Stomach (tissue), 9 donors: ENCODE data around the gene CDK12. TPM values are rescaled to one million over a fixed set of nuclear protein-coding genes. Genes with fewer than 3 reads are reported as not detected.

Source experiments
- DNase-seq, 2 donors: peaks; one replicate each; pipeline versions ENCODE4 v3.0.0 to v3.0.0-alpha.2; 2013 to 2019
- H3K27ac ChIP-seq, 5 donors: fragments of 200-600 bp in 4 of 5; sonication (generic) in 4 of 5; one replicate each; pipeline ENCODE4 v1.5.1; 2013 to 2019; ENCODE audit warnings: mild to moderate bottlenecking in 1 of 5, moderate library complexity in 1 of 5
- H3K27me3 ChIP-seq, 3 donors: fragments of 200-600 bp; sonication (generic); one replicate each; pipeline ENCODE4 v1.5.1; 2017 to 2019; ENCODE audit warnings: mixed run types in 1 of 3
- H3K36me3 ChIP-seq, 4 donors: fragments of 200-600 bp; sonication (generic); 1 replicate in 3 of 4; 2 replicates in 1 of 4; pipeline ENCODE4 v1.5.1; 2016 to 2019
- H3K4me1 ChIP-seq, 4 donors: fragments of 200-600 bp; sonication (generic); one replicate each; pipeline ENCODE4 v1.5.1; 2016 to 2019
- H3K4me3 ChIP-seq, 4 donors: fragments of 200-600 bp; sonication (generic) in 3 of 4; one replicate each; pipeline ENCODE4 v1.5.1; 2016 to 2019; ENCODE audit warnings: mild to moderate bottlenecking in 1 of 4
- H3K9me3 ChIP-seq, 4 donors: fragments of 200-600 bp; sonication (generic); one replicate each; pipeline ENCODE4 v1.5.1; 2016 to 2019
- CTCF ChIP-seq, 7 experiments: fragments of 450-650 bp in 4 of 7; fragments of 200-600 bp in 3 of 7; sonication (generic) in 3 of 7; IDR thresholded peaks; one replicate each; pipeline ENCODE4 v1.5.1; 2016 to 2019; ENCODE audit warnings: antibody characterized with exemption in 7 of 7, control low read depth in 2 of 7, mild to moderate bottlenecking in 1 of 7
- EP300 ChIP-seq: sonication (generic); formaldehyde crosslinking; IDR thresholded peaks from one replicate; pipeline ENCODE4 v1.6.1; 2017; ENCODE audit warnings: antibody characterized with exemption
- POLR2A ChIP-seq, 4 donors: fragments of 450-650 bp; IDR thresholded peaks; one replicate each; pipeline ENCODE4 v1.6.1; 2016; ENCODE audit warnings: antibody characterized with exemption in 4 of 4, control low read depth in 2 of 4, mild to moderate bottlenecking in 1 of 4, moderate library complexity in 1 of 4
- POLR2AphosphoS5 ChIP-seq, 3 donors: sonication (generic); formaldehyde crosslinking; IDR thresholded peaks; one replicate each; pipeline ENCODE4 v1.6.1; 2016; ENCODE audit warnings: antibody characterized with exemption in 3 of 3
- WGBS, 5 donors: extraction: QIAGEN DNeasy Blood & Tissue Kit in 3 of 5; methylation state at CpG; one replicate each; pipeline versions ENCODE4 v1.1.5 to v1.1.7; 2013 to 2018; 5-methylcytosine and 5-hydroxymethylcytosine counted together
- intact Hi-C: fragments of 100-400 bp; cut with DNase I; formaldehyde crosslinking; loops from one replicate; pipeline ENCODE4 v1.15.1; 2023; ENCODE audit warnings: low total_unique reads
- polyA plus RNA-seq, 3 donors: library from polyadenylated mRNA; stranded (reverse); fragments of 200-250 nt; gene quantifications; one replicate each; pipeline ENCODE4 v1.2.3, GENCODE V29; 2013
- small RNA-seq, 4 donors: library from RNA; depleted of rRNA; stranded (forward); fragments of <200 nt; gene quantifications; one replicate each; pipeline ENCODE3, GENCODE V24; 2016
- total RNA-seq, 5 donors: library from RNA; depleted of rRNA; stranded (reverse); fragments of >200 nt; gene quantifications; one replicate each; pipeline versions ENCODE4 v1.1.0 to v1.2.3, GENCODE V29; 2014 to 2016
- donor health status: healthy with polysubstance abuse.
- donor health status: Bipolar disorder and iron deficiency.
- donor health status: healthy.

The CDK12 gene
- total and polyA plus RNA-seq, 8 donors, result 5.1 to 66.5 (median 33.5) TPM

GRCh38 chr17:39581759-39582085 lies 120.4 kb downstream of the CDK12 start:
- H3K36me3 ChIP-seq, result no peaks in the 10 kb centered on the region
- intact Hi-C loops, result no loop called here
- H3K4me1 ChIP-seq, result no peaks in the 10 kb centered on the region
- H3K27me3 ChIP-seq, result peaks cover 0 to 43% (median 0%) of the 10 kb centered on the region in 3 donors
- no peaks in the 10 kb centered on the region for H3K9me3 ChIP-seq
- WGBS, 5 donors, result 85 to 90% (median 88%) methylated on average over 4 of the region's 4 CpGs
- H3K4me3 ChIP-seq, result no peak overlapping the region
- no peak overlapping the region for H3K27ac ChIP-seq
- no peak for TF ChIP-seq POLR2AphosphoS5 (IDR thresholded peaks at IDR 0.05)
- TF ChIP-seq EP300, result no peak
- no peak for TF ChIP-seq POLR2A (IDR thresholded peaks at IDR 0.05)
- TF ChIP-seq CTCF (IDR thresholded peaks at IDR 0.05), result no peak
- DNase-seq, result no peak

GRCh38 chr17:39582658-39583057 lies 121.4 kb downstream of the CDK12 start:
- Histone ChIP-seq H3K36me3 (no peaks in the 10 kb centered on the region), H3K27ac (no peak overlapping the region), H3K4me1 (no peaks in the 10 kb centered on the region), H3K4me3 (no peak overlapping the region), H3K27me3 (peaks cover 0 to 39% (median 0%) of the 10 kb centered on the region in 3 donors), H3K9me3 (no peaks in the 10 kb centered on the region)
- intact Hi-C loops, result no loop called here
- WGBS, 5 donors, result 25 to 61% (median 48%) methylated on average over 2 of the region's 2 CpGs
- no peak for DNase-seq
- TF ChIP-seq CTCF (IDR thresholded peaks at IDR 0.05) (no peak), EP300 (no peak)

Small RNA genes within 50 kb of the gene (small RNA-seq; reads per million reads assigned to genes)
- gene RNU6-233P, result 0 reads per million in 4 donors

Other genes with a start within 250 kb of the CDK12 start
- gene STAC2, start 235.5 kb upstream of the CDK12 start, total RNA-seq, result under 1 TPM in 1 of 5 donors, not detected in 4; under 0.01 TPM
- under 1 TPM in 2 of 3 donors, not detected in 1; 0.15 to 0.20 TPM for gene STAC2, start 235.5 kb upstream of the CDK12 start, polyA plus RNA-seq
- gene FBXL20, start 59.9 kb upstream of the CDK12 start, total RNA-seq, result 10 to 100 TPM in 3 of 5 donors, 1 to 10 TPM in 2; 6.7 to 18.4 (median 11.1) TPM
- 1 to 10 TPM; 1.5 to 1.8 (median 1.7) TPM for gene FBXL20, start 59.9 kb upstream of the CDK12 start, polyA plus RNA-seq
- gene MED1, start 10.2 kb upstream of the CDK12 start, total RNA-seq, result 10 to 100 TPM in 4 of 5 donors, 1 to 10 TPM in 1; 6.4 to 48.7 (median 19.7) TPM
- 1 to 10 TPM; 5.1 to 7.4 (median 6.9) TPM for gene MED1, start 10.2 kb upstream of the CDK12 start, polyA plus RNA-seq
- gene NEUROD2, start 146.4 kb downstream of the CDK12 start, total RNA-seq, result not detected
- gene NEUROD2, start 146.4 kb downstream of the CDK12 start, polyA plus RNA-seq, result under 1 TPM; 0.03 to 0.31 (median 0.25) TPM
- 100 to 1,000 TPM in 1 of 5 donors, 10 to 100 TPM in 2, 1 to 10 TPM in 1, under 1 TPM in 1; 0.58 to 279 (median 11.0) TPM for gene PPP1R1B, start 165.5 kb downstream of the CDK12 start, total RNA-seq
- gene PPP1R1B, start 165.5 kb downstream of the CDK12 start, polyA plus RNA-seq, result 10 to 100 TPM in 1 of 3 donors, 1 to 10 TPM in 2; 5.0 to 20.9 (median 9.5) TPM
- gene STARD3, start 175.7 kb downstream of the CDK12 start, total RNA-seq, result 1,000 to 10,000 TPM in 1 of 5 donors, 100 to 1,000 TPM in 1, 10 to 100 TPM in 3; 26.4 to 1,091 (median 72.1) TPM
- gene STARD3, start 175.7 kb downstream of the CDK12 start, polyA plus RNA-seq, result 10 to 100 TPM; 28.1 to 53.5 (median 30.8) TPM
- 1 to 10 TPM in 1 of 5 donors, under 1 TPM in 2, not detected in 2; 0.89 to 4.3 (median 0.92) TPM for gene TCAP, start 203.9 kb downstream of the CDK12 start, total RNA-seq
- 10 to 100 TPM in 1 of 3 donors, 1 to 10 TPM in 1, under 1 TPM in 1; 0.88 to 14.1 (median 3.5) TPM for gene TCAP, start 203.9 kb downstream of the CDK12 start, polyA plus RNA-seq
- gene PNMT, start 207.0 kb downstream of the CDK12 start, total RNA-seq, result 1 to 10 TPM in 2 of 5 donors, under 1 TPM in 1, not detected in 2; 0.45 to 9.0 (median 2.9) TPM
- gene PNMT, start 207.0 kb downstream of the CDK12 start, polyA plus RNA-seq, result 10 to 100 TPM in 2 of 3 donors, 1 to 10 TPM in 1; 5.3 to 16.6 (median 13.0) TPM
- gene PGAP3, start 226.6 kb downstream of the CDK12 start, total RNA-seq, result 10 to 100 TPM in 3 of 5 donors, 1 to 10 TPM in 2; 3.2 to 42.9 (median 22.4) TPM
- 10 to 100 TPM in 2 of 3 donors, 1 to 10 TPM in 1; 9.1 to 21.5 (median 11.2) TPM for gene PGAP3, start 226.6 kb downstream of the CDK12 start, polyA plus RNA-seq
- 100 to 1,000 TPM in 2 of 5 donors, 10 to 100 TPM in 3; 53.1 to 402 (median 81.7) TPM for gene ERBB2, start 238.6 kb downstream of the CDK12 start, total RNA-seq
- gene ERBB2, start 238.6 kb downstream of the CDK12 start, polyA plus RNA-seq, result 10 to 100 TPM; 13.1 to 47.7 (median 25.3) TPM